Activated naive CD8-positive, alpha-beta T cell (primary cell): ENCODE measurements around the gene DCC.
"Not testable (repeated sequence)": the region's sequence is repeated elsewhere in the genome, so short reads cannot be mapped to it uniquely, and the experiment has no call there.

Experiments
- H3K27ac Mint-ChIP-seq: one replicate; pipeline ENCODE4 v1.8.0; 2021; ENCODE audit warnings: mixed read lengths
- H3K27me3 Mint-ChIP-seq: one replicate; pipeline ENCODE4 v1.8.0; 2021; ENCODE audit warnings: mixed read lengths
- H3K36me3 Mint-ChIP-seq: one replicate; pipeline ENCODE4 v1.8.0; 2021; ENCODE audit warnings: mixed read lengths
- H3K4me1 Mint-ChIP-seq: one replicate; pipeline ENCODE4 v1.8.0; 2021; ENCODE audit warnings: low read depth, mixed read lengths
- H3K4me3 Mint-ChIP-seq: one replicate; pipeline ENCODE4 v1.8.0; 2021; ENCODE audit warnings: mild to moderate bottlenecking, mixed read lengths
- H3K9me3 Mint-ChIP-seq: one replicate; pipeline ENCODE4 v1.8.0; 2021; ENCODE audit warnings: low read depth, mixed read lengths

The DCC gene

GRCh38 chr18:52341103-52341432 lies 1.1 kb downstream of the DCC start:
- Mint-ChIP-seq H3K9me3 (peaks cover 10% of the 10 kb centered on the region), H3K4me1 (no peaks in the 10 kb centered on the region)

DNA sequence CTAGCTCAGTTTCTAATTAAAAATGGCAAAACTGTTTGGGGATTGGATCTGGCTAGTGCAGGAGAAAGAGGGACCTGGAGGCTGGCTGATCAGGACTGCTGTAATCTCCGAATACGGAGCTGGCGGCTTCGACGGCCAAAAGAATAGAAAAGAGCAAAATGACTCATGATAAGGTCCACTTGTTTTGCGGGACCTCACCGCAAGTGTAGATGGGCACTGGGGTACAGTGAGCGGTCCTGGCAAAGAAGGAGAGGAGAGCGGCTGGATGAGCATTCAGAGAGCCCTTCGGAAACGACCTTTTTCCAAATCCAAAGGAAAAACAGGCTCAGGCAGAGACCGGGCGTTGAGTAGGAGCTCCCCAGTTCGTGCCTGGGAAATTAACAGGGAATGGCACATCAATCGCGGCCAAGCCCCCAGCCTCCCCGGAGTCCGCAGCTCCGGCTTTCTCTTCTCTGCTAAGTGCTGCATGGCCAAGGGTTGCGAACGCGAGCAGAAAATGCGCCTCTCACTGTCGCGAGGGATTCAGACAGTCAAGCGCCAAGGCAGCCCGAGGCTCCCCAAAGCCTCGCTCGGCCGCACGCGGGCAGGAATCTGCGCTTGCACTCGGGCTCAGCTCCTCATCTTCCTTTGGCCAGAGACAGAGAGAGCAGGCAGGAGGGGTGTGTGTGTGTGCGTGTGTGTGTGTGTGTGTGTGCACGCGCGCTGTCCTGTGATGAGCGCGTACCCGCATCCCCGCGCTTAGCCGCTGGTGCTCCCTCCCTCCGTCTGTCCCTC lies 1.8 kb downstream of the DCC start:
- Mint-ChIP-seq H3K4me3 (no peak overlapping the region), H3K27me3 (peaks cover 29% of the 10 kb centered on the region), H3K27ac (no peak overlapping the region)

More at GRCh38 chr18:52341103-52341432, 1.1 kb downstream of the DCC start:
- Mint-ChIP-seq H3K36me3 (no peaks in the 10 kb centered on the region), H3K27me3 (peaks cover 29% of the 10 kb centered on the region), H3K4me3 (no peak overlapping the region), H3K27ac (no peak overlapping the region)

DNA sequence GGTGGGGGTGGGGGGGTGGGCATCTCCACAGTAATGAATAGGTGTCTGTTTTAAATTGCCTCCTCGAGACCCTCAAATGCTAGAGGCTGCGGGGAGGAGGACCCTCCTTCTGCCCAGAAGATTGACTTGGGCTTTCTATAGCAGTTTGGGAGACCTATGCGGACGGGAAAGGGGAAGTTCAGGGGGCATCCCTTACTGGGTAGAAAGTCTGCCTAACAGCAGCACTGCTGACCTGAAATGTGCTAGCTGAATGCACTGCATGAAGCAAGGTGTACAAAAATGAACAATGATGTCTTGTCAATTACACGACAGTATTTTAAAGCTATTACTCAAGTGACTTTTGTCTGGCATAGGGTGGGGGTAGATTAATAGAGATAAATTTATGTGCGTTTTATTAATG lies 2.5 kb downstream of the DCC start:
- no peaks in the 10 kb centered on the region for H3K36me3 Mint-ChIP-seq
- H3K9me3 Mint-ChIP-seq, result peaks cover 4% of the 10 kb centered on the region

More for the DNA sequence above, 1.8 kb downstream of the DCC start:
- no peaks in the 10 kb centered on the region for H3K4me1 Mint-ChIP-seq
- H3K36me3 Mint-ChIP-seq, result no peaks in the 10 kb centered on the region
- peaks cover 10% of the 10 kb centered on the region for H3K9me3 Mint-ChIP-seq

DNA sequence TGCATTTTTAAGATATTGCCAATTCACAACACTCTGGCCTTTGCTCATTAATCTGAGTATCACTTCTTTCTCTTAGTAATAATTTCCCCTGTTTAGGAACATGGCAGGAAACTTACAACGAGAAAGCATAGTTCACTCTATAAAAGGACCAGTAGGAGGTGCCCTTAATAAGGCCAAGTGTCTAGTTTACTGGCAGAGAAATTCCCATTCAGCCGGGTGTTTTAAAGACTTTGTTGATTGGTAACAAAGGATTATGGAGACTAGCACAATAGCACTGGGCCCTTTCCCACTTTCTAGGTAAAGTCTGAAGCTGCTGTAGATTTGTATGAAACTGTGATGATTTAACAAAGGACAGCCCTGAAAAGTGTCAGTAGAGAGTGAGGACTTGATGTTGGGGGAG lies 3.1 kb downstream of the DCC start:
- H3K27ac Mint-ChIP-seq, result no peak overlapping the region
- H3K4me3 Mint-ChIP-seq, result no peak overlapping the region
- H3K27me3 Mint-ChIP-seq, result peaks cover 25% of the 10 kb centered on the region
- H3K36me3 Mint-ChIP-seq, result no peaks in the 10 kb centered on the region
- H3K4me1 Mint-ChIP-seq, result no peaks in the 10 kb centered on the region
- no peaks in the 10 kb centered on the region for H3K9me3 Mint-ChIP-seq

More for the DNA sequence above, 2.5 kb downstream of the DCC start:
- peaks cover 25% of the 10 kb centered on the region for H3K27me3 Mint-ChIP-seq
- no peak overlapping the region for H3K27ac Mint-ChIP-seq
- H3K4me3 Mint-ChIP-seq, result no peak overlapping the region
- no peaks in the 10 kb centered on the region for H3K4me1 Mint-ChIP-seq

DNA sequence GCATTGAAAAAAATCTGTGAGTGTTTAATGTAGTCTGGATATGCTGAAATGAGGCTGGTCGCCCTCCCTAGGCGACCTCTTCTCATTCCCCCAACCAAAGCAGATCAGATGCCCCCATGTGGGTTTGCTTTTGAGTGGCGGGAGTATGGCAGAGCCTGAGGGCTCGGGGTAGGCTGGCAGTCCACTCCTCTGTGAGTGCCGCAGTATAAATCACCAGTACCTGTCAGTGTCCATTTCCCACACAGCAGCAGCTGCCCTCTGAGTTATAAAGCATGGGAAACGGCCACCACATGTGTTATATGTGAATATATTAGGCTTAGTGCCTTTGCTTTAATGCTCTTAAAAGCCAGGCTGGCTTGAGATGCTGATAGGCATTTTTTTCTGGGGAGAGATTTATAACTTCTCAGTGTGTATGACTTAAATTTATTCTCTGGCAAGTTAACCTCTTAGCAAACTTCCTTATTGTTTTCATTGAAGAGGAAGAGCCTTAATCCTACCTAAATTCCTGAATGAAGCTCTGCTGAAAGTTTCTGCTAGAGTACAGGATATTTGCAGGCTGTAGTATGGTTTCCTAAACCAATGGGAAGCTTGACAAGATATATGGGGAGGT lies 3.8 kb downstream of the DCC start:
- Mint-ChIP-seq H3K27ac (no peak overlapping the region), H3K27me3 (peaks cover 23% of the 10 kb centered on the region), H3K4me3 (no peak overlapping the region), H3K9me3 (no peaks in the 10 kb centered on the region), H3K4me1 (no peaks in the 10 kb centered on the region), H3K36me3 (no peaks in the 10 kb centered on the region)

DNA sequence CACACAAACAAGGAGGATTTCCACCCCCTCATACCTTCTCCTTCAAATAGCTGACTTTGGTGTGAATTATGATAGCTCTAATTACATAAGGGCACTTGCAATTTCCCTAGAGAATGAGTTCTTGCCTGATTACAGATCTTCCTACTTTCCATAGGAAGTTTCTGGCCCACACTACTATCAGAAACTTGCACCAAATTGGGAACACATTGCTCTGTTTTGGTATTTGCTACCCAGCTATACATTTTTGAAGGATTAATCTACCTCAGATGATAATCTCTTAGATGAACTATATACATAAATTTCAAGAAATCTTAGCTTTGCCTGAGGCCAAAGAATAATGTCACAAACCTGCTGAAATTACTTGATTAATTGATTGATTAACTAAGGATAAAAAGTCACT lies 4.9 kb downstream of the DCC start:
- peaks cover 16% of the 10 kb centered on the region for H3K27me3 Mint-ChIP-seq
- H3K9me3 Mint-ChIP-seq, result no peaks in the 10 kb centered on the region
- no peak overlapping the region for H3K27ac Mint-ChIP-seq
- no peaks in the 10 kb centered on the region for H3K4me1 Mint-ChIP-seq
- no peak overlapping the region for H3K4me3 Mint-ChIP-seq
- H3K36me3 Mint-ChIP-seq, result no peaks in the 10 kb centered on the region

GRCh38 chr18:52345428-52345827 lies 5.4 kb downstream of the DCC start:
- H3K27me3 Mint-ChIP-seq, result peaks cover 11% of the 10 kb centered on the region
- H3K36me3 Mint-ChIP-seq, result no peaks in the 10 kb centered on the region
- no peaks in the 10 kb centered on the region for H3K4me1 Mint-ChIP-seq
- no peak overlapping the region for H3K27ac Mint-ChIP-seq
- no peaks in the 10 kb centered on the region for H3K9me3 Mint-ChIP-seq
- H3K4me3 Mint-ChIP-seq, result no peak overlapping the region

DNA sequence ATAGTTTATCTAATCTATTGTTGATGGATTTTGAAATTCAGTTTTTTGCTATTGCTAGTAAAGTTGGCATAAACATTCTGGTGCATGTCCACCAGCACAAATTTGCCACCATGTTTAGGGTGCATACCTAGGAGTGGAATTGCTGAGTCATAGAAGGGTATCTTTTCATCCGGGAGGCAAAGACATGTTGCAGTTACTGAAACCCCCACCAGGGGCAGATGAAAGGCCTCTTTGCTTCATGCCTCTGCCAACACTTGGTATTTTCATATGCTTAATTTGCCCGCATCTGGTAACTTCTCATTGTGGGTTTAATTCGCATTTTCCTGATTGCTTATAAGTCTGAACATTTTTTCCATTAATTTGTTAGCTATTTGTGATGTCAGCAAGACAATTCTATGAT lies 8.2 kb downstream of the DCC start:
- Mint-ChIP-seq H3K9me3 (no peaks in the 10 kb centered on the region), H3K4me3 (no peak overlapping the region), H3K36me3 (no peaks in the 10 kb centered on the region), H3K4me1 (no peaks in the 10 kb centered on the region), H3K27ac (no peak overlapping the region), H3K27me3 (peaks cover 3% of the 10 kb centered on the region)

DNA sequence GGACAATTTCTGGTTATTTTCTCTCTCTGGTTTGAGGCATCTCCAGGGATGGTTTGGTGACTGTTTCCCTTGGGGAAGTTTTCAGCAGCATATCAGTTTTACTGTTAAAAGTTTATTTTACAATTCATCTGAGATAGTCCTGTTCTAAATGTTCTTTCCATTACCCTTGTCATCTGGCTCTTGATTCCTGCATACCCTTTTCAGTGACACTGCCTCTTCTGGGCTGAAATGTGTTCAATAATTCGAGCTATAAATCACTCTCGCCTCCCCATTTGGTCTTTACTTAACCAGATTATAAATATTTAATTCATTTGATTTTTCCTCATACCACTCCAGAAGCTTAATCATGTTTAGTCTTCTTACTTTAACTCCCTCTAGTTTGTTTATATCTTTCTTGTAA lies 9.5 kb downstream of the DCC start:
- Mint-ChIP-seq H3K27ac (no peak overlapping the region), H3K4me1 (no peaks in the 10 kb centered on the region), H3K36me3 (no peaks in the 10 kb centered on the region), H3K9me3 (no peaks in the 10 kb centered on the region), H3K4me3 (no peak overlapping the region), H3K27me3 (peaks cover 3% of the 10 kb centered on the region)

GRCh38 chr18:52352920-52353319 lies 12.9 kb downstream of the DCC start:
- H3K27ac Mint-ChIP-seq, result no peak overlapping the region
- H3K9me3 Mint-ChIP-seq, result peaks cover 4% of the 10 kb centered on the region
- peaks cover 4% of the 10 kb centered on the region for H3K27me3 Mint-ChIP-seq
- no peaks in the 10 kb centered on the region for H3K36me3 Mint-ChIP-seq
- no peak overlapping the region for H3K4me3 Mint-ChIP-seq
- no peaks in the 10 kb centered on the region for H3K4me1 Mint-ChIP-seq

DNA sequence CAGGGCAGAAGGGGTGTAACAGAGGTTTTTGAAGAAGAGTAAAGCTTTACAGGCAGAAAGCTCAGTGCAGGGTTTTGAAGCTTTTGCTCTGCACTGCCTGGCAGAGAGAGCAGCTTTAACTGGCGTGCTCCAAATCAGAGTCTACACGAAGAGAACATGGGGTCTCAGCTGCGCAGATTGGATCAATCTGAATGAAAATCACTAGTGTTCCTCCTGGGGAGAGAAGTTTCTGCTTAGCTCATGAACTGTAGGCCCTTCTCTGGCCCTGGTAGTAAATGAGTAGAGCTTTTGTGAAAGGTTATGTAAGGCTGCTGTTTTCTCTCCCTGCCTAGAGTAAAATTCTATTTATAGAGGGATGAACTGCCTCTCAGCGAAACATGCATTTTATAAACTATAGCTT lies 13.6 kb downstream of the DCC start:
- Mint-ChIP-seq H3K4me3 (no peak overlapping the region), H3K4me1 (no peaks in the 10 kb centered on the region), H3K27ac (no peak overlapping the region), H3K27me3 (peaks cover 3% of the 10 kb centered on the region), H3K9me3 (peaks cover 6% of the 10 kb centered on the region), H3K36me3 (no peaks in the 10 kb centered on the region)

GRCh38 chr18:52363861-52364260 lies 23.9 kb downstream of the DCC start:
- no peak overlapping the region for H3K27ac Mint-ChIP-seq
- peaks cover 3% of the 10 kb centered on the region for H3K9me3 Mint-ChIP-seq
- H3K36me3 Mint-ChIP-seq, result no peaks in the 10 kb centered on the region
- no peaks in the 10 kb centered on the region for H3K27me3 Mint-ChIP-seq
- no peaks in the 10 kb centered on the region for H3K4me1 Mint-ChIP-seq
- H3K4me3 Mint-ChIP-seq, result no peak overlapping the region

- H3K4me3 Mint-ChIP-seq, H3K27me3 Mint-ChIP-seq, H3K27ac Mint-ChIP-seq, H3K36me3 Mint-ChIP-seq, H3K4me1 Mint-ChIP-seq, H3K9me3 Mint-ChIP-seq: not testable (repeated sequence)
Observed at GRCh38 chr18:52366851-52367250, 26.9 kb downstream of the DCC start.

- no peaks in the 10 kb centered on the region for H3K36me3 Mint-ChIP-seq
- H3K27me3 Mint-ChIP-seq, result no peaks in the 10 kb centered on the region
- H3K27ac Mint-ChIP-seq, result no peak overlapping the region
- H3K9me3 Mint-ChIP-seq, result peaks cover 4% of the 10 kb centered on the region
- no peak overlapping the region for H3K4me3 Mint-ChIP-seq
- H3K4me1 Mint-ChIP-seq, result no peaks in the 10 kb centered on the region
Observed at GRCh38 chr18:52367953-52368742, 28.2 kb downstream of the DCC start.

GRCh38 chr18:52370841-52371240 lies 30.8 kb downstream of the DCC start:
- Mint-ChIP-seq H3K4me1 (no peaks in the 10 kb centered on the region), H3K36me3 (no peaks in the 10 kb centered on the region), H3K9me3 (peaks cover 4% of the 10 kb centered on the region), H3K4me3 (no peak overlapping the region), H3K27me3 (no peaks in the 10 kb centered on the region), H3K27ac (no peak overlapping the region)
